Measurements from ENCODE around the gene NEK7.

DNA sequence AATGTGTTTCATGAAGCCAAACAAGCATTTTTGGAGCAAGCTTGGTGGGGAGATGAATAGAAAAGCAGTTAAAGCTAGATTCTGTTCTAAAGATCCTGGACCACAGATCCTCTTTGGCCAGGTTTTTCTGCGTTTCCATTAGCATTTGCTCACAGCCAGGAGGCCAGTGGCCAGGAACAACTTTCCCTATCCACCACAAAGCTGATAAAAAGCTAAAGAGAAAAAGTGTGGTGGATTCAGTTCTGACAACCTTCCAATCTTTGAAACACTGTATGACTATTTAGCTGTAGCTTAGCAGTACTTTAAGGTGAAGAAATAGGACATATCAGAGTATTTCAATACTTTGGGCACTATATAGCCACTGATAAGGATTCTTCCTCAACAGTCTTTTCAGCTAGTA lies 3.0 kb upstream of the NEK7 start:
- TF ChIP-seq, protein P1, sequence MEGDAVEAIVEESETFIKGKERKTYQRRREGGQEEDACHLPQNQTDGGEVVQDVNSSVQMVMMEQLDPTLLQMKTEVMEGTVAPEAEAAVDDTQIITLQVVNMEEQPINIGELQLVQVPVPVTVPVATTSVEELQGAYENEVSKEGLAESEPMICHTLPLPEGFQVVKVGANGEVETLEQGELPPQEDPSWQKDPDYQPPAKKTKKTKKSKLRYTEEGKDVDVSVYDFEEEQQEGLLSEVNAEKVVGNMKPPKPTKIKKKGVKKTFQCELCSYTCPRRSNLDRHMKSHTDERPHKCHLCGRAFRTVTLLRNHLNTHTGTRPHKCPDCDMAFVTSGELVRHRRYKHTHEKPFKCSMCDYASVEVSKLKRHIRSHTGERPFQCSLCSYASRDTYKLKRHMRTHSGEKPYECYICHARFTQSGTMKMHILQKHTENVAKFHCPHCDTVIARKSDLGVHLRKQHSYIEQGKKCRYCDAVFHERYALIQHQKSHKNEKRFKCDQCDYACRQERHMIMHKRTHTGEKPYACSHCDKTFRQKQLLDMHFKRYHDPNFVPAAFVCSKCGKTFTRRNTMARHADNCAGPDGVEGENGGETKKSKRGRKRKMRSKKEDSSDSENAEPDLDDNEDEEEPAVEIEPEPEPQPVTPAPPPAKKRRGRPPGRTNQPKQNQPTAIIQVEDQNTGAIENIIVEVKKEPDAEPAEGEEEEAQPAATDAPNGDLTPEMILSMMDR (conservative IDR thresholded peaks at IDR 0.05) = no peak
- TF ChIP-seq ZFX (IDR thresholded peaks at IDR 0.05) = no peak

All from C4-2B (cell line).